Measurements from ENCODE around the gene ARHGAP26.
"Not testable (repeated sequence)": the region's sequence is repeated elsewhere in the genome, so short reads cannot be mapped to it uniquely, and the experiment has no call there.

Gene ARHGAP26

GRCh38 chr5:143182901-143183820 lies 413.0 kb downstream of the ARHGAP26 start:
- FAIRE-seq (peak; percentile 94), DNase-seq (ENCODE audit: insufficient read length, low spot score) (peak; percentile 10)

- no peak for DNase-seq (ENCODE audit: insufficient read length, low spot score)
- peak; percentile 79 for FAIRE-seq
Observed at GRCh38 chr5:143183989-143184388, 413.8 kb downstream of the ARHGAP26 start.

GRCh38 chr5:143186623-143187022 lies 416.4 kb downstream of the ARHGAP26 start:
- FAIRE-seq: peak; percentile 64
- DNase-seq (ENCODE audit: insufficient read length, low spot score): no peak

GRCh38 chr5:143187495-143187894 lies 417.3 kb downstream of the ARHGAP26 start:
- no peak for DNase-seq (ENCODE audit: insufficient read length, low spot score)

GRCh38 chr5:143188083-143188482 lies 417.9 kb downstream of the ARHGAP26 start:
- DNase-seq (ENCODE audit: insufficient read length, low spot score) (no peak), FAIRE-seq (no peak)

More at GRCh38 chr5:143187495-143187894, 417.3 kb downstream of the ARHGAP26 start:
- FAIRE-seq: peak; percentile 23

GRCh38 chr5:143188692-143189091 lies 418.5 kb downstream of the ARHGAP26 start:
- peak; percentile 73 for FAIRE-seq
- DNase-seq (ENCODE audit: insufficient read length, low spot score): no peak

GRCh38 chr5:143190260-143190810 lies 420.2 kb downstream of the ARHGAP26 start:
- DNase-seq (ENCODE audit: insufficient read length, low spot score): no peak
- FAIRE-seq: no peak

- DNase-seq (ENCODE audit: insufficient read length, low spot score) (no peak), FAIRE-seq (no peak)
Observed at GRCh38 chr5:143191720-143192119, 421.5 kb downstream of the ARHGAP26 start.

- FAIRE-seq: peak; percentile 57
- DNase-seq (ENCODE audit: insufficient read length, low spot score): no peak
Observed at GRCh38 chr5:143192191-143192900, 422.2 kb downstream of the ARHGAP26 start.

GRCh38 chr5:143194206-143194605 lies 424.0 kb downstream of the ARHGAP26 start:
- DNase-seq (ENCODE audit: insufficient read length, low spot score) (no peak), FAIRE-seq (no peak)

- FAIRE-seq (no peak), DNase-seq (ENCODE audit: insufficient read length, low spot score) (no peak)
Observed at GRCh38 chr5:143194713-143195112, 424.5 kb downstream of the ARHGAP26 start.

- DNase-seq (ENCODE audit: insufficient read length, low spot score) (no peak), FAIRE-seq (peak; percentile 11)
Observed at GRCh38 chr5:143195491-143195890, 425.3 kb downstream of the ARHGAP26 start.

GRCh38 chr5:143196601-143197259 lies 426.6 kb downstream of the ARHGAP26 start:
- DNase-seq (ENCODE audit: insufficient read length, low spot score) (no peak), FAIRE-seq (no peak)

GRCh38 chr5:143197260-143197656 lies 427.1 kb downstream of the ARHGAP26 start:
- FAIRE-seq (no peak), DNase-seq (ENCODE audit: insufficient read length, low spot score) (no peak)

- FAIRE-seq (no peak), DNase-seq (ENCODE audit: insufficient read length, low spot score) (no peak)
Observed at GRCh38 chr5:143198332-143198731, 428.2 kb downstream of the ARHGAP26 start.

- FAIRE-seq (no peak), DNase-seq (ENCODE audit: insufficient read length, low spot score) (no peak)
Observed at GRCh38 chr5:143199161-143199560, 429.0 kb downstream of the ARHGAP26 start.

- DNase-seq (ENCODE audit: insufficient read length, low spot score) (no peak), FAIRE-seq (no peak)
Observed at GRCh38 chr5:143199843-143200242, 429.7 kb downstream of the ARHGAP26 start.

GRCh38 chr5:143200781-143201398 lies 430.7 kb downstream of the ARHGAP26 start:
- DNase-seq (ENCODE audit: insufficient read length, low spot score) (no peak), FAIRE-seq (no peak)

GRCh38 chr5:143201589-143201988 lies 431.4 kb downstream of the ARHGAP26 start:
- DNase-seq (ENCODE audit: insufficient read length, low spot score): no peak
- no peak for FAIRE-seq

- FAIRE-seq; DNase-seq (ENCODE audit: insufficient read length, low spot score): not testable (repeated sequence)
Observed at GRCh38 chr5:143203301-143203956, 433.3 kb downstream of the ARHGAP26 start.

Data from GM19239 (cell line).